Cardiac muscle cell (in vitro differentiated cells and primary cell): ENCODE measurements around the gene MTMR1. TPM values are rescaled to one million over a fixed set of nuclear protein-coding genes. Genes with fewer than 3 reads are reported as not detected.
A peak's percentile ranks its signal among the peaks of the same experiment; 100 is the strongest.

Source experiments
- DNase-seq, 2 donors: peaks; one replicate each; pipeline versions ENCODE4 v3.0.0 to v3.0.0-alpha.2; 2010 to 2017; ENCODE audit warnings: low read depth in 1 of 2, low spot score in 1 of 2
- H3K27ac ChIP-seq: fragments of 200-600 bp; sonication (generic); 2 replicates; pipeline ENCODE4 v1.5.1; 2016
- H3K27me3 ChIP-seq: fragments of 200-600 bp; sonication (generic); 2 replicates; pipeline ENCODE4 v1.6.0; 2016; ENCODE audit warnings: control low read depth
- H3K36me3 ChIP-seq: fragments of 200-600 bp; sonication (generic); 2 replicates; pipeline ENCODE4 v1.5.1; 2016; ENCODE audit warnings: control low read depth
- H3K4me1 ChIP-seq: fragments of 200-600 bp; sonication (generic); 2 replicates; pipeline ENCODE4 v1.8.1; 2017; ENCODE audit warnings: low read depth, mild to moderate bottlenecking, mixed run types
- H3K4me3 ChIP-seq: fragments of 200-600 bp; sonication (generic); 2 replicates; pipeline ENCODE4 v1.5.1; 2016; ENCODE audit warnings: mild to moderate bottlenecking
- H3K9me3 ChIP-seq: fragments of 200-600 bp; sonication (generic); 2 replicates; pipeline ENCODE4 v1.5.1; 2017; ENCODE audit warnings: low read depth, mild to moderate bottlenecking, control low read depth
- polyA plus RNA-seq: library from polyadenylated mRNA; unstranded; fragments of >200 nt; fragmentation: Nextera tagmentation; extraction: Ambion mirVana; gene quantifications from 2 replicates; pipeline ENCODE4 v1.2.1, GENCODE V29; 2016
- total RNA-seq: library from RNA; depleted of rRNA; stranded (reverse); fragments of >200 nt; gene quantifications from 2 replicates; pipeline ENCODE4 v1.2.3, GENCODE V29; 2016
- TF ChIP-seq, protein P1 (sequence below): IDR thresholded peaks from 2 replicates; pipeline ENCODE4 v1.5.1; 2012; ENCODE audit warnings: low read depth, mild to moderate bottlenecking, low read length

The MTMR1 gene
- total and polyA plus RNA-seq, 2 experiments from 2014 or later, result 20.2 to 22.3 TPM

DNA sequence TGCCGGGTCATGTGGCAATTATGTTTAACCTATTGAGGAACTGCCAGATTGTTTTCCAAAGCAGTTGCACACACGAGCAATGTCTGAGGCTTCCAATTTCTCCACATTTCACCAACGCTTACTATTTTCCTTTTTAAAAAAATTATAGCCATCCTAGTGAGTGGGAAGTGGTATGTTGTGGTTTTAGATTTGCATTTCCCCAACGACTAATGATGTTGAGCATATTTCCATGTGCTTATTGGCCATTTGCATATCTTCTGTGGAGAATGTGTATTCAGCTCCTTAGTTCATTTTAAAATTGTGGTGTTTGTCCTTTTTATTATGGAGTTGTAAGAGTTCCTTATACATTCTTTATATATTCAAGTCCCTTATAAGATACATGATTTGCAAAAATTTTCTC lies 60.2 kb downstream of the MTMR1 start:
- Histone ChIP-seq H3K27ac (no peak overlapping the region), H3K4me3 (no peak overlapping the region), H3K27me3 (no peaks in the 10 kb centered on the region), H3K9me3 (no peaks in the 10 kb centered on the region), H3K4me1 (no peaks in the 10 kb centered on the region), H3K36me3 (no peaks in the 10 kb centered on the region)
- no peak for DNase-seq
- TF ChIP-seq, protein P1, sequence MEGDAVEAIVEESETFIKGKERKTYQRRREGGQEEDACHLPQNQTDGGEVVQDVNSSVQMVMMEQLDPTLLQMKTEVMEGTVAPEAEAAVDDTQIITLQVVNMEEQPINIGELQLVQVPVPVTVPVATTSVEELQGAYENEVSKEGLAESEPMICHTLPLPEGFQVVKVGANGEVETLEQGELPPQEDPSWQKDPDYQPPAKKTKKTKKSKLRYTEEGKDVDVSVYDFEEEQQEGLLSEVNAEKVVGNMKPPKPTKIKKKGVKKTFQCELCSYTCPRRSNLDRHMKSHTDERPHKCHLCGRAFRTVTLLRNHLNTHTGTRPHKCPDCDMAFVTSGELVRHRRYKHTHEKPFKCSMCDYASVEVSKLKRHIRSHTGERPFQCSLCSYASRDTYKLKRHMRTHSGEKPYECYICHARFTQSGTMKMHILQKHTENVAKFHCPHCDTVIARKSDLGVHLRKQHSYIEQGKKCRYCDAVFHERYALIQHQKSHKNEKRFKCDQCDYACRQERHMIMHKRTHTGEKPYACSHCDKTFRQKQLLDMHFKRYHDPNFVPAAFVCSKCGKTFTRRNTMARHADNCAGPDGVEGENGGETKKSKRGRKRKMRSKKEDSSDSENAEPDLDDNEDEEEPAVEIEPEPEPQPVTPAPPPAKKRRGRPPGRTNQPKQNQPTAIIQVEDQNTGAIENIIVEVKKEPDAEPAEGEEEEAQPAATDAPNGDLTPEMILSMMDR, result no peak

- no peak overlapping the region for H3K27ac ChIP-seq
- H3K4me1 ChIP-seq, result no peaks in the 10 kb centered on the region
- H3K36me3 ChIP-seq, result no peaks in the 10 kb centered on the region
- no peaks in the 10 kb centered on the region for H3K27me3 ChIP-seq
- DNase-seq, result no peak
- H3K4me3 ChIP-seq, result no peak overlapping the region
- no peaks in the 10 kb centered on the region for H3K9me3 ChIP-seq
- TF ChIP-seq, protein P1, result no peak
These were observed 60.8 kb downstream of the MTMR1 start for GRCh38 chrX:150753968-150754367.

- H3K36me3 ChIP-seq, result no peaks in the 10 kb centered on the region
- TF ChIP-seq, protein P1, result no peak
These were observed 64.2 kb downstream of the MTMR1 start for GRCh38 chrX:150757371-150757770.

DNA sequence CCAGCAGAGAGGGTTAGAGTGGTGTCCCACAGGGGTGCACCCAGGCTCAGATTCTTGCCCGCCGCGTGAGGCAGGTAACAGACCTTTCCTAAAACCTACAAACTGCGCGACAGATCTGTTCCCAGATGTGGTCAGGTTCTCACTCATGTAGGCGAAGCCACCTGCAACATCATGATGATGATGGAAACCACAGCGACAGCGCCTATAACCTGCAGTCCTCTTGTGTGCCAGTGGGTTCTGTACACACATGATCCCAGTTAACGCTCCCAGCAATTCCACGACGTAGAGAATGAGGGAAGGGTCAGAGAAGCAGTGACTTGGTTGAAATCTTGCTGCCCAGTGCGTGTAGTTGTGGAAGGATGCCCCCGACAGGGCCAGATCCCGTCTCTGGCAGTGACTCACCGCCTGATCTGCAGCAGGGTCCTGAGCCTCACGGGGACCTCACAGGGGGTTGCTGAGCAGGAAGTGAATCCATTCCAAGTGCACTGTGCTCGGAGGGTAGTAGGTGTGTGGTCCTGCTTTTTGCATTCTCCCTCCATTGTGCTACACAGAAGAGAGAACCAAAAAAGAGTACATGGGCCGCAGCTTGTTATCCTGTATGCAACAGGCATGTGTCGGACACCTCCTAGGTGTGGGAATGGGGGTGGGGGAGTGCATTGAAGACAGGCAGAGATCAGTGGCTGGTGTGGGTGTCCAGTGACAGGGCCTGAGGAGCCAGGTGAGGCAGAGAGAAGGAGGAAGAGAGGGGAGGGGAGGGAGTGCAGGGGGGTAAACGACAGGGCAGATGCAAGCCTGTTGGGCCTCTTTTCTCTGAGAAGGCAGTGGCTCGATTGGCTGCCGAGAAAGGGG lies 66.6 kb downstream of the MTMR1 start:
- Histone ChIP-seq H3K36me3 (no peaks in the 10 kb centered on the region), H3K9me3 (no peaks in the 10 kb centered on the region), H3K27ac (no peak overlapping the region), H3K27me3 (no peaks in the 10 kb centered on the region), H3K4me3 (no peak overlapping the region), H3K4me1 (no peaks in the 10 kb centered on the region)
- TF ChIP-seq, protein P1, result no peak
- DNase-seq, result no peak

More at GRCh38 chrX:150757371-150757770, 64.2 kb downstream of the MTMR1 start:
- Histone ChIP-seq H3K9me3 (no peaks in the 10 kb centered on the region), H3K27me3 (no peaks in the 10 kb centered on the region), H3K4me1 (no peaks in the 10 kb centered on the region), H3K27ac (no peak overlapping the region), H3K4me3 (no peak overlapping the region)
- no peak for DNase-seq

DNA sequence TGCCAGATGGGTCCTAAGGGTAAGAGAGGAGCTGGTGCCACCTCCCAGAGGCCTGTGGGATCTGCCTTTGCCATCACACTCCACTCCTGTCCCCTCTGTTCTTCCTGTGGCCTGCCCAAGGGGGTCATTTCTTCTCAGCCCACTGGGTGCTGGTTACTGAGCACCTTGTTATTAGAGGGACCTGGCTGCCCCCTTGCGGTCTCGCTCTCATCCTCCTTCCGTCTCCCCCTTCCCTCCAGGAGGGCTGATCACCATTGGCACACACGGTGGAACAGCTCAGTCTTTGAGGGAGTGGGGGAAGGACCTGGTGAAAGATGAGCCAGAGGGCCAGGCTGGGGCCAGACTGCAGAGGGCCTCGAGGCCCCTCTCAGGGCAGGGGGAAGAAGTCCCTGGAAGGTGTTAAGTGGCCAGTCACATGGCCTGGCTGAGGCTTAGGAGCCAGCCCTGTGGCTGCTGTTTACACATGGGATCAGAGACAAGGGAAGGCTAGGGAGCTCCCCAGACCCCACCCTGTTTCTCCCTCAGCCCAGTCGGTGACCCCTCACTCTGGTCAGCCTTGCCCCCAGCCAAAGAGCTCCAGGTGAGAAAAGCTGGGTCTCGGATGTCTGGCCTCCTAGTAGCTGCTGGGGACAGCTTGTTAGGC lies 68.1 kb downstream of the MTMR1 start:
- DNase-seq, result peak in 1 of 2 donors; percentile 28
- no peaks in the 10 kb centered on the region for H3K36me3 ChIP-seq

More for the DNA sequence above, 68.1 kb downstream of the MTMR1 start:
- Histone ChIP-seq H3K27me3 (no peaks in the 10 kb centered on the region), H3K9me3 (no peaks in the 10 kb centered on the region), H3K27ac (no peak overlapping the region), H3K4me3 (no peak overlapping the region), H3K4me1 (no peaks in the 10 kb centered on the region)
- TF ChIP-seq, protein P1, result no peak
